ENCODE measurements around the gene SNRPB. TPM values are rescaled to one million over a fixed set of nuclear protein-coding genes. Genes with fewer than 3 reads are reported as not detected.
A peak's percentile ranks its signal among the peaks of the same experiment; 100 is the strongest.

SNRPB gene
- total RNA-seq, 1 donor = 146 TPM

GRCh38 chr20:2451939-2452732, 18.5 kb downstream of the SNRPB start:
- DNase-seq (ENCODE audit: low read depth) = peak; percentile 78
- peak; percentile 97 for TF ChIP-seq CTCF (IDR thresholded peaks at IDR 0.05; ENCODE audit: insufficient read depth, low read depth, low read length)

GRCh38 chr20:2451422-2451821, 19.2 kb downstream of the SNRPB start:
- no peak for TF ChIP-seq CTCF (IDR thresholded peaks at IDR 0.05; ENCODE audit: insufficient read depth, low read depth, low read length)
- DNase-seq (ENCODE audit: low read depth) = no peak
- no peak overlapping the region for H3K4me3 ChIP-seq (ENCODE audit: low read depth, low read length)

More at GRCh38 chr20:2451939-2452732, 18.5 kb downstream of the SNRPB start:
- no peak overlapping the region for H3K4me3 ChIP-seq (ENCODE audit: low read depth, low read length)

GRCh38 chr20:2449386-2449785, 21.2 kb downstream of the SNRPB start:
- H3K4me3 ChIP-seq (ENCODE audit: low read depth, low read length) = no peak overlapping the region
- DNase-seq (ENCODE audit: low read depth) = no peak
- TF ChIP-seq CTCF (IDR thresholded peaks at IDR 0.05; ENCODE audit: insufficient read depth, low read depth, low read length) = no peak

GRCh38 chr20:2446845-2447244, 23.7 kb downstream of the SNRPB start:
- no peak overlapping the region for H3K4me3 ChIP-seq (ENCODE audit: low read depth, low read length)
- DNase-seq (ENCODE audit: low read depth) = no peak
- TF ChIP-seq CTCF (IDR thresholded peaks at IDR 0.05; ENCODE audit: insufficient read depth, low read depth, low read length) = no peak

- TF ChIP-seq CTCF (IDR thresholded peaks at IDR 0.05; ENCODE audit: insufficient read depth, low read depth, low read length) = no peak
- H3K4me3 ChIP-seq (ENCODE audit: low read depth, low read length) = no peak overlapping the region
- no peak for DNase-seq (ENCODE audit: low read depth)
These were observed 39.4 kb downstream of the SNRPB start for GRCh38 chr20:2431185-2431584.

GRCh38 chr20:2430538-2430937, 40.1 kb downstream of the SNRPB start:
- H3K4me3 ChIP-seq (ENCODE audit: low read depth, low read length) = no peak overlapping the region
- TF ChIP-seq CTCF (IDR thresholded peaks at IDR 0.05; ENCODE audit: insufficient read depth, low read depth, low read length) = no peak
- DNase-seq (ENCODE audit: low read depth) = no peak

- DNase-seq (ENCODE audit: low read depth) = peak; percentile 10
- H3K4me3 ChIP-seq (ENCODE audit: low read depth, low read length) = no peak overlapping the region
- TF ChIP-seq CTCF (IDR thresholded peaks at IDR 0.05; ENCODE audit: insufficient read depth, low read depth, low read length) = no peak
These were observed 41.5 kb downstream of the SNRPB start for GRCh38 chr20:2429051-2429450.
